HEK293 (cell line): ENCODE results near the gene DNAI7.

Source experiments
- YY1 ChIP-seq: fragments of 450-650 bp; formaldehyde crosslinking; IDR thresholded peaks from 2 replicates; pipeline ENCODE4 v1.5.1; 2018; ENCODE audit warnings: missing biosample characterization, missing genetic modification characterization
- ZFP3 ChIP-seq: fragments of 450-650 bp; formaldehyde crosslinking; IDR thresholded peaks from 2 replicates; pipeline ENCODE4 v1.5.1; 2016; ENCODE audit warnings: low read depth, missing biosample characterization, missing genetic modification characterization
- ZNF175 ChIP-seq: fragments of 450-650 bp; formaldehyde crosslinking; IDR thresholded peaks from 2 replicates; pipeline ENCODE4 v1.5.1; 2016; ENCODE audit warnings: missing biosample characterization, missing genetic modification characterization
- TF ChIP-seq, protein P1 (sequence below): IDR thresholded peaks from 2 replicates; pipeline ENCODE4 v1.6.1; 2011; ENCODE audit warnings: mild to moderate bottlenecking, low read depth, low read length, borderline replicate concordance
- TF ChIP-seq, protein P2 (sequence below): fragments of 450-650 bp; formaldehyde crosslinking; IDR thresholded peaks from 2 replicates; pipeline ENCODE4 v1.5.1; 2016; ENCODE audit warnings: missing biosample characterization, missing genetic modification characterization
- TF ChIP-seq, protein P3 (sequence below): fragments of 450-650 bp; formaldehyde crosslinking; IDR thresholded peaks from 2 replicates; pipeline ENCODE4 v1.5.1; 2016; ENCODE audit warnings: missing biosample characterization, missing genetic modification characterization
- TF ChIP-seq, protein P4 (sequence below): fragments of 450-650 bp; formaldehyde crosslinking; IDR thresholded peaks from 2 replicates; pipeline ENCODE4 v1.5.1; 2016; ENCODE audit warnings: missing biosample characterization, missing genetic modification characterization, low read depth

DNA sequence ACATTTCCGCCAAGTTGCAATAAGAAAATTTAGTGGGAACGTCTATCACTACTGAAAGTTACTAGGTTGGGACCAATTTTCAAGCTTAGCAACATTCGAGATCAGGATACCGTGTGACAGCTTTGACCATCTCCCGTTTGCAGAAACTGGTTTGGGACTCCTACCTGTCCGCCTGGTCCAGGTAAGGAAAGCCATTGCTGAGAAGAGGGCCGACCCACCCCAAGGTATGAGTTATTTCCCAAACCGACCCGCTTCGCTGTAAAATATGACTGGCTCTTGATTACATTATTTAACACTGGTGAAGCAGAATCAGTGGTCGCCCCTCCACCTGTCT lies 271 bp downstream of the DNAI7 start:
- TF ChIP-seq, protein P1, sequence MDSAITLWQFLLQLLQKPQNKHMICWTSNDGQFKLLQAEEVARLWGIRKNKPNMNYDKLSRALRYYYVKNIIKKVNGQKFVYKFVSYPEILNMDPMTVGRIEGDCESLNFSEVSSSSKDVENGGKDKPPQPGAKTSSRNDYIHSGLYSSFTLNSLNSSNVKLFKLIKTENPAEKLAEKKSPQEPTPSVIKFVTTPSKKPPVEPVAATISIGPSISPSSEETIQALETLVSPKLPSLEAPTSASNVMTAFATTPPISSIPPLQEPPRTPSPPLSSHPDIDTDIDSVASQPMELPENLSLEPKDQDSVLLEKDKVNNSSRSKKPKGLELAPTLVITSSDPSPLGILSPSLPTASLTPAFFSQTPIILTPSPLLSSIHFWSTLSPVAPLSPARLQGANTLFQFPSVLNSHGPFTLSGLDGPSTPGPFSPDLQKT, result no peak
- TF ChIP-seq, protein P2, sequence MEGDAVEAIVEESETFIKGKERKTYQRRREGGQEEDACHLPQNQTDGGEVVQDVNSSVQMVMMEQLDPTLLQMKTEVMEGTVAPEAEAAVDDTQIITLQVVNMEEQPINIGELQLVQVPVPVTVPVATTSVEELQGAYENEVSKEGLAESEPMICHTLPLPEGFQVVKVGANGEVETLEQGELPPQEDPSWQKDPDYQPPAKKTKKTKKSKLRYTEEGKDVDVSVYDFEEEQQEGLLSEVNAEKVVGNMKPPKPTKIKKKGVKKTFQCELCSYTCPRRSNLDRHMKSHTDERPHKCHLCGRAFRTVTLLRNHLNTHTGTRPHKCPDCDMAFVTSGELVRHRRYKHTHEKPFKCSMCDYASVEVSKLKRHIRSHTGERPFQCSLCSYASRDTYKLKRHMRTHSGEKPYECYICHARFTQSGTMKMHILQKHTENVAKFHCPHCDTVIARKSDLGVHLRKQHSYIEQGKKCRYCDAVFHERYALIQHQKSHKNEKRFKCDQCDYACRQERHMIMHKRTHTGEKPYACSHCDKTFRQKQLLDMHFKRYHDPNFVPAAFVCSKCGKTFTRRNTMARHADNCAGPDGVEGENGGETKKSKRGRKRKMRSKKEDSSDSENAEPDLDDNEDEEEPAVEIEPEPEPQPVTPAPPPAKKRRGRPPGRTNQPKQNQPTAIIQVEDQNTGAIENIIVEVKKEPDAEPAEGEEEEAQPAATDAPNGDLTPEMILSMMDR (tag by site-specific recombination), result no peak
- TF ChIP-seq YY1 (tag by site-specific recombination) (no peak), ZFP3 (tag by site-specific recombination) (no peak), ZNF175 (tag by site-specific recombination) (no peak)
- TF ChIP-seq, protein P3, sequence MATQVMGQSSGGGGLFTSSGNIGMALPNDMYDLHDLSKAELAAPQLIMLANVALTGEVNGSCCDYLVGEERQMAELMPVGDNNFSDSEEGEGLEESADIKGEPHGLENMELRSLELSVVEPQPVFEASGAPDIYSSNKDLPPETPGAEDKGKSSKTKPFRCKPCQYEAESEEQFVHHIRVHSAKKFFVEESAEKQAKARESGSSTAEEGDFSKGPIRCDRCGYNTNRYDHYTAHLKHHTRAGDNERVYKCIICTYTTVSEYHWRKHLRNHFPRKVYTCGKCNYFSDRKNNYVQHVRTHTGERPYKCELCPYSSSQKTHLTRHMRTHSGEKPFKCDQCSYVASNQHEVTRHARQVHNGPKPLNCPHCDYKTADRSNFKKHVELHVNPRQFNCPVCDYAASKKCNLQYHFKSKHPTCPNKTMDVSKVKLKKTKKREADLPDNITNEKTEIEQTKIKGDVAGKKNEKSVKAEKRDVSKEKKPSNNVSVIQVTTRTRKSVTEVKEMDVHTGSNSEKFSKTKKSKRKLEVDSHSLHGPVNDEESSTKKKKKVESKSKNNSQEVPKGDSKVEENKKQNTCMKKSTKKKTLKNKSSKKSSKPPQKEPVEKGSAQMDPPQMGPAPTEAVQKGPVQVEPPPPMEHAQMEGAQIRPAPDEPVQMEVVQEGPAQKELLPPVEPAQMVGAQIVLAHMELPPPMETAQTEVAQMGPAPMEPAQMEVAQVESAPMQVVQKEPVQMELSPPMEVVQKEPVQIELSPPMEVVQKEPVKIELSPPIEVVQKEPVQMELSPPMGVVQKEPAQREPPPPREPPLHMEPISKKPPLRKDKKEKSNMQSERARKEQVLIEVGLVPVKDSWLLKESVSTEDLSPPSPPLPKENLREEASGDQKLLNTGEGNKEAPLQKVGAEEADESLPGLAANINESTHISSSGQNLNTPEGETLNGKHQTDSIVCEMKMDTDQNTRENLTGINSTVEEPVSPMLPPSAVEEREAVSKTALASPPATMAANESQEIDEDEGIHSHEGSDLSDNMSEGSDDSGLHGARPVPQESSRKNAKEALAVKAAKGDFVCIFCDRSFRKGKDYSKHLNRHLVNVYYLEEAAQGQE (tag by site-specific recombination), result no peak
- TF ChIP-seq, protein P4, sequence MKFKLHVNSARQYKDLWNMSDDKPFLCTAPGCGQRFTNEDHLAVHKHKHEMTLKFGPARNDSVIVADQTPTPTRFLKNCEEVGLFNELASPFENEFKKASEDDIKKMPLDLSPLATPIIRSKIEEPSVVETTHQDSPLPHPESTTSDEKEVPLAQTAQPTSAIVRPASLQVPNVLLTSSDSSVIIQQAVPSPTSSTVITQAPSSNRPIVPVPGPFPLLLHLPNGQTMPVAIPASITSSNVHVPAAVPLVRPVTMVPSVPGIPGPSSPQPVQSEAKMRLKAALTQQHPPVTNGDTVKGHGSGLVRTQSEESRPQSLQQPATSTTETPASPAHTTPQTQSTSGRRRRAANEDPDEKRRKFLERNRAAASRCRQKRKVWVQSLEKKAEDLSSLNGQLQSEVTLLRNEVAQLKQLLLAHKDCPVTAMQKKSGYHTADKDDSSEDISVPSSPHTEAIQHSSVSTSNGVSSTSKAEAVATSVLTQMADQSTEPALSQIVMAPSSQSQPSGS (tag by site-specific recombination), result no peak
